CD4-positive, alpha-beta T cell treated with Interleukin-1 beta for 1 hour (primary cell): ENCODE data around the gene MTX1.
"Not testable (repeated sequence)": the region's sequence is repeated elsewhere in the genome, so short reads cannot be mapped to it uniquely, and the experiment has no call there.

Experiments used
- DNase-seq, 2 donors: peaks; one replicate each; pipeline ENCODE4 v3.0.0-alpha.2; 2020 to 2022

Gene MTX1

GRCh38 chr1:155208541-155209311, at the start of gene MTX1:
MTX1 (plus strand) TSS chr1:155208695; CDS start chr1:155208805, 110 bp downstream.
- DNase-seq, result peak; percentile 94 to 96

GRCh38 chr1:155158991-155159390, 49.5 kb upstream of the MTX1 start:
- DNase-seq, result no peak

- no peak for DNase-seq
Observed at GRCh38 chr1:155160128-155160527, 48.4 kb upstream of the MTX1 start.

DNA sequence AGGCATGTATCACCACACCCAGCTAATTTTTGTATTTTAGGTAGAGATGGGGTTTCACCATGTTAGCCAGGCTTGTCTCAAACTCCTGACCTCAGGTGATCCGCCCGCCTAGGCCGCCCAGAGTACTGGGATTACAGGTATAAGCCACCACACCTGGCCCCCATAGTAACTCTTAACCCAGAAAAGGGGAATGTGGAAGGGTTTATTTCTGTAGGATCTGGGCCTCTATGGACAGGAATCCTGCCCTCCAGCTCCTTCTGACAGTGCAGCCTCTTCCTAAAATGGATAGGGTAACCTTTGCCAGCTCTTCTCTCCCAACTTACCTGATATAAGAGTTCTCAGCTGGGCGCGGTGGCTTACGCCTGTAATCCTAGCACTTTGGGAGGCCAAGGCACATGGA, 45.9 kb upstream of the MTX1 start:
- not testable (repeated sequence) for DNase-seq

GRCh38 chr1:155163785-155164184, 44.7 kb upstream of the MTX1 start:
- not testable (repeated sequence) for DNase-seq

DNA sequence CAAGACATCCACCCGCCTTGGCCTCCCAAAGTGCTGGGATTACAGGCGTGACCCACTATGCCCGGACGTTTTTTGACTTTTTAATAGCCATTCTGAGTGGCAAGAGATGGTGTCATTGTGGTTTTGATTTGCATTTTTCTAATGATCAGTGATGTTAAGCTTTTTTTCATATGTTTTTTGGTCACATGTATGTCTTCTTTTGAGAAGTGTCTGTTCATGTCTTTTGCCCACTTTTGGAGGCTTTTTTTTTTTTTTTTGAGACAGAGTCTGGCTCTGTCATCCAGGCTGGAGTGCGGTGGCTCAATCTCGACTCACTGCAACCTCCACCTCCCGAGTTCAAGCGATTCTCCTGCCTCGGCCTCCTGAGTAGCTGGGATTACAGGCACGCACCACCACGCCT, 43.9 kb upstream of the MTX1 start:
- DNase-seq, result not testable (repeated sequence)

DNA sequence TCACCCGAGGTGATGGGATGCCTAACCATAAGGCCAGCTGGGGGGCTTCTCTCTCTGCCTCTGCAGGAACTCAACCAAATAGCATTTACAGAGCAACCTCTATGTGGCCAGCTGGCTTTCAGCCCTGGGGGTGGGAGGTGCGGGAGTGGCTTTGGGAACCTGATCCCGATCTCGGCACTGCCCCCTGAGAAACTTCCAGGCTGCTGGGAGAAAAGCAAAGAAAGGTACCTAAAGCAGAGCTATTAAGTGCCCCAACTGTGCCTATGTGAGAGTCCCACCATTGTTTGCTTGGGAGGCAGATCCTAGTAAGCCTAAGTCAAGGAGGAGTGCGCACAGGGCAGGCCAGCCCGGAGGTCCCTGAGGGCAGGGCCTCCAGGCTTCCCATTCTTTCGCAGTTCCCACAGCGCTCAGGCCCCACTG, 42.4 kb upstream of the MTX1 start:
- no peak for DNase-seq

DNA sequence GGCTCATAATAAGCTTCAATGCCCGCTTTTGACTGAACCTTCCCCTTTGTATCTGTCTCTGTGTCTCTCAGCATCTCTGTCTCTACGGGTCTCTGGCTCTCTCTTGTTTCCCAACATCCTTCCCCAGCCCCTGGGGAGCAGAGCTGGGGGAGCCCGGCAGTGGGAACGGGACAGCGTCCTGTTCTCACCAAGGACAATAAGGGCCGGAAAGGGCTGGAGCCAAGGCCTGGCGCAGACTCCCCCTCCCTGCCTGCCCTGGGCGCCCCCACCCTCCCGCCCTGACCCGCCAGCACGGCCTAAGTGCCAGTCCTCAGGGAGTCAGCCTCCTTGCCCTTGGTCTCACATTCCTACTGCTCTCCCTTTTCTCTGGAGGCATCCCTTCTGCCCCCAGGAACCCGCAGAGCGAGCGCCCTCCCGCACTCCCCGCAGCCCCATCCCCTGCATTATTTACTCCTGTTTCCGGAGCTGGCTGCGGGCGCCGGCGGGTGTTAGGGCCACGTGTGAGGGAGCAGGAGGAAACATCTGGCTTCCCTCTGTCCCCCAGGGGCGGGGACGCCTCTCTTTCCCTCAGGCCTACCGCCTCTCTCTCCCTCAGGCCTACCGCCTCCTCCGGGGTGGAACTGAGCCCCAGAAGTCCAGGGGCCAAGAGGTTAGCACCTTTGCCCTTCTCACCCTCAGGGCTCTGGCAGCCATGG, 41.9 kb upstream of the MTX1 start:
- DNase-seq, result no peak

GRCh38 chr1:155167166-155168104, 41.1 kb upstream of the MTX1 start:
- peak; percentile 86 to 87 for DNase-seq

- not testable (repeated sequence) for DNase-seq
Observed at GRCh38 chr1:155168105-155168445, 40.4 kb upstream of the MTX1 start.

GRCh38 chr1:155168456-155169210, 39.9 kb upstream of the MTX1 start:
- no peak for DNase-seq

GRCh38 chr1:155169541-155169940, 39.0 kb upstream of the MTX1 start:
- DNase-seq, result no peak

DNA sequence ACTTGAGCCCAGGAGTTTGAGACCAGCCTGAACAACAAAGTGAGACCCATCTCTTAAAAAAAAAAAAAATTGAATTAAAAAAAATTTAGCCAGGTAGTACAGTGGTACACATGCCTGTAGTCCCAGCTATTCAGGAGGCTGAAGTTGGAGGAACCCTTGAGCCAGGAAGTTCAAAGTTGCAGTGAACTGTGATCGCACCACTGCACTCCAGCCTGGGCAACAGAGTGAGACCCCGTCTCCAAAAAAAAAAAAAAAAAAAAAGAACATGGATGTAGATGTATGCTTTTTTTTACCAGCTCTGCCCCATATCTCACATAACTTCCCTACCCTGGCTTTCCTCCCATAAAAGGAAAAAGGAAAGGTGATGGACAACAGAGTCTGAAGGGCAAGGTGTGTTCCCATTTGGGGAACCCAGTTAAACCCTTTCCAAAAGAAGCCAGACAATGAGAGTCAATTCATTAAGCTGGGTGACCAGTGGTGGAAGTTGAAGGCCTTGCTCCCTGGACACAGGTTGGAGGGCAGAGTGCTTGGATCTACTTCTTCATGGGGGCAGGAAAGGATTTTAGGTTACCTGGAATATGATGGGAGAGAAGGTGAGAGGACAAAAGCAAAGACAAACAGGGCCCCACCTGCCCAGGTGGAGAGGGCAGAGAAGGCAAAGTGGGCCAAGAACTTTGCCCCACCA, 38.3 kb upstream of the MTX1 start:
- no peak for DNase-seq

- no peak for DNase-seq
Observed at GRCh38 chr1:155170806-155171205, 37.7 kb upstream of the MTX1 start.

DNA sequence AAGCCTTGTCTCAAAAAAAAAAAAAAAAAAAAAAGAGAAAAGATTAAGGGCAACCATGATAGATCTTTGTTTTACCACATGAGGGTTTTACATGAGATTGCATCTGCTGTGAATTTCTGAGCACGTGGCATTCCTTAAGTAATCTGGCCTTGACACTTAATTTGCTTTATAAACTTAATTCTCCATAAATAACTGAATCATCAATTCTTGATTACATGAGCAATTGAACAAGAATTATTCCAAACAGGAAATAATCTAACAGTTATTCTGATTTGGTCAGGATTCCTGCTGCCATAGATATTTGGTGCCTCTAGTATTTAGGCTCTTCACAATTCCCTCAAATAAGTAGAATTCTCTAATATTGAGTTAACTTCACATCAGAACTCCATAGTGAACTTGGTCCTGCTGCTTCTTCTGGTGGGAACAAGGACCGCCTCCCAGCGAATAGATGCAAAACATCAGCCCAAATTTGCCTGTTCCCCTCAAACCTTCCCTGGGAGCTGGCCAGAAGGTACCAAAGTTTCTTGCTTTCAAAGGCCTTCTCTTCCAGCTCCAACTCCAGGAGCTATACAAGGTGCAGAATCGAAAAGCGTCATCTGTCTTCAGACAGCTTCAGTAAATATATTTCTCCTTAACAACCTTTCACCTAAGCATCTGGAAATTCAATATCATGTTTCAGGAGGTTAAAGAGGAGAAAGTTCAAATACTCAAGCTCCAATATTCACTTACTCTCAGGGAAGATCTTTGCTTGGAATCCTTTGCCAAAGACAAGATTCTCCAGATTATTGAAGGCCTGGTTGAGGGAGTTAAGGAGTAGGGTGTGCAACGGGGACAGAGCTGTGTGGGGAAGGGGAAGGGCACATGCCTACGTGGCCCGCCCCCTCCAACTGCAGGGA, 36.4 kb upstream of the MTX1 start:
- no peak for DNase-seq

GRCh38 chr1:155172732-155173477, 35.6 kb upstream of the MTX1 start, which contains the start of gene KRTCAP2:
KRTCAP2 (minus strand) TSS chr1:155173304; CDS start chr1:155173224, 80 bp downstream.
- peak; percentile 96 to 97 for DNase-seq

GRCh38 chr1:155173478-155174323, 34.8 kb upstream of the MTX1 start, which contains the start of gene TRIM46:
TRIM46 (plus strand) TSS chr1:155173849; CDS start chr1:155173967, 118 bp downstream.
- DNase-seq, result peak; percentile 67 to 75
